ENCODE results near the gene CSF1R.

DNA sequence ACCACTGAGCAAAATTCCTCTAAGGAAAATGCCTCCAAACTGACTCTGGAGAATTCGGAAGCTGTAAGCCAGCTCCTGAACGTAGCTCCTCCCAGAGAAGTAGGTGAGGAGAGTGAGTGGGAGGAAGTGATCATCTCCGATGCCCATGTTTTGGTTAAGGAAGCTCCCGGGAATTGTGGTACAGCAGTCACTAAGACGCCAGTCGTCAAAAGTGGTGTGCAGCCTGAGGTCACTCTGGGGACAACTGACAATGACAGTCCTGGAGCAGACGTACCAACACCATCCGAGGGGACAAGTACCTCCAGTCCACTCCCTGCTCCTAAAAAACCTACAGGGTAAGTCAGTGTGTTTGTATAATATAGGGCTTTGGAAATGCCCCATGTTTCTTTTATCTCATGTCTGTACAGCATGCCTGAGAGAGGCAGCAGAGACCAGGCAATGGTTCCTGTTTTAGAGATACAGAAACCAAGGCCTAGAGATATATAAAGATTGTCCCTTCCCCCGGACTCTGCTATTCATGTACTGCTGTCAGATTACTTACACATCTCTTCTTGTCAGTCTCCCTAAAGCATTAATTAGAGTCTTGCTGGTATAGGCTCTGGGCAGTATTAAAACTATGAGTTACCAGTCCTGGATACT is 61.9 kb downstream of the CSF1R start:
- TF ChIP-seq, protein P1, sequence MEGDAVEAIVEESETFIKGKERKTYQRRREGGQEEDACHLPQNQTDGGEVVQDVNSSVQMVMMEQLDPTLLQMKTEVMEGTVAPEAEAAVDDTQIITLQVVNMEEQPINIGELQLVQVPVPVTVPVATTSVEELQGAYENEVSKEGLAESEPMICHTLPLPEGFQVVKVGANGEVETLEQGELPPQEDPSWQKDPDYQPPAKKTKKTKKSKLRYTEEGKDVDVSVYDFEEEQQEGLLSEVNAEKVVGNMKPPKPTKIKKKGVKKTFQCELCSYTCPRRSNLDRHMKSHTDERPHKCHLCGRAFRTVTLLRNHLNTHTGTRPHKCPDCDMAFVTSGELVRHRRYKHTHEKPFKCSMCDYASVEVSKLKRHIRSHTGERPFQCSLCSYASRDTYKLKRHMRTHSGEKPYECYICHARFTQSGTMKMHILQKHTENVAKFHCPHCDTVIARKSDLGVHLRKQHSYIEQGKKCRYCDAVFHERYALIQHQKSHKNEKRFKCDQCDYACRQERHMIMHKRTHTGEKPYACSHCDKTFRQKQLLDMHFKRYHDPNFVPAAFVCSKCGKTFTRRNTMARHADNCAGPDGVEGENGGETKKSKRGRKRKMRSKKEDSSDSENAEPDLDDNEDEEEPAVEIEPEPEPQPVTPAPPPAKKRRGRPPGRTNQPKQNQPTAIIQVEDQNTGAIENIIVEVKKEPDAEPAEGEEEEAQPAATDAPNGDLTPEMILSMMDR (IDR thresholded peaks at IDR 0.05; ENCODE audit: low read depth, low read length, missing input control) = no peak
- TF ChIP-seq GABPA (IDR thresholded peaks at IDR 0.05 in 1 of 2, conservative IDR thresholded peaks at IDR 0.05 in 1 of 2) = no peak
- TF ChIP-seq RXRA (IDR thresholded peaks at IDR 0.05) = no peak
- no peak for TF ChIP-seq JUND (IDR thresholded peaks at IDR 0.05)
- TF ChIP-seq, protein P2, sequence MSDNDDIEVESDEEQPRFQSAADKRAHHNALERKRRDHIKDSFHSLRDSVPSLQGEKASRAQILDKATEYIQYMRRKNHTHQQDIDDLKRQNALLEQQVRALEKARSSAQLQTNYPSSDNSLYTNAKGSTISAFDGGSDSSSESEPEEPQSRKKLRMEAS (IDR thresholded peaks at IDR 0.05) = no peak
